GM19025 (cell line): ENCODE measurements around the gene CWF19L2.

Source experiments
- ATAC-seq: cut with Tn5 transposase; IDR thresholded peaks from one replicate; pipeline ENCODE4 v1.9.1; 2021; ENCODE audit warnings: mild to moderate bottlenecking, low read depth, moderate library complexity; ENCODE audit not compliant: unreplicated experiment

Gene CWF19L2

GRCh38 chr11:107329164-107329563 lies 128.5 kb downstream of the CWF19L2 start:
- no peak for ATAC-seq

- no peak for ATAC-seq
Measured at GRCh38 chr11:107316426-107316825, 141.2 kb downstream of the CWF19L2 start.

GRCh38 chr11:107307991-107308390 lies 149.6 kb downstream of the CWF19L2 start:
- ATAC-seq: no peak

- no peak for ATAC-seq
Measured at GRCh38 chr11:107301878-107302277, 155.7 kb downstream of the CWF19L2 start.

GRCh38 chr11:107293677-107294344 lies 163.8 kb downstream of the CWF19L2 start:
- no peak for ATAC-seq

- ATAC-seq: no peak
Measured at GRCh38 chr11:107282195-107282594, 175.4 kb downstream of the CWF19L2 start.
